ENCODE measurements around the gene CA14. TPM values are rescaled to one million over a fixed set of nuclear protein-coding genes. Genes with fewer than 3 reads are reported as not detected.

Gene CA14
- total RNA-seq, 1 experiment from 2014 or later: 1.7 TPM

GRCh38 chr1:150262388-150263320, 5.1 kb downstream of the CA14 start:
- CTCF ChIA-PET: interaction anchor here (0.6 to 1.1 kb wide), 3 partner anchors 10 to 334 kb away, joined by 3 read pairs; partner anchors contain the start of gene C1orf54
- no peaks in the 10 kb centered on the region for H3K9me2 ChIP-seq (ENCODE audit: insufficient read depth)
- BruUV-seq (replicated peaks): no TSS peak
- H3K36me3 ChIP-seq (ENCODE audit: low read depth): peaks cover 17% of the 10 kb centered on the region
- H3K9me3 ChIP-seq (ENCODE audit: insufficient read depth, low read depth): no peaks in the 10 kb centered on the region
- DNase-seq: peak; percentile 9 to 92
- H3K4me2 ChIP-seq: peak overlapping the region; percentile 60
- 0 out of 2 replicates have a peak, but pooled peaks cover under 1% of the 10 kb centered on the region for H4K20me1 ChIP-seq (ENCODE audit: insufficient read depth)
- intact Hi-C loops (cut with micrococcal nuclease; ENCODE audit: unreplicated experiment): loop anchor here (10.0 kb wide), 1 partner anchor 302 kb away; no protein-coding TSS in a partner anchor
- POLR2A ChIA-PET (ENCODE audit: unreplicated experiment): interaction anchor here (0.5 to 0.7 kb wide), 11 partner anchors 22 to 1280 kb away, joined by 3 to 16 read pairs (median 3); partner anchors contain the start of gene MCL1
- peaks cover 11% of the 10 kb centered on the region for H3K79me2 ChIP-seq (ENCODE audit: low read depth)
- no peak overlapping the region for H2AFZ ChIP-seq
- H3K27ac ChIP-seq: peak overlapping the region; percentile 83
- H3K4me3 ChIP-seq: no peak overlapping the region; the same call in 1 of the 2 replicates
- H3F3A ChIP-seq (ENCODE audit: insufficient read depth, low read depth): peaks cover 60% of the 10 kb centered on the region
- TF ChIP-seq EZH2 (IDR thresholded peaks at IDR 0.05; ENCODE audit: low read depth) (no peak), CTCF (conservative IDR thresholded peaks at IDR 0.05) (no peak)
- no peaks in the 10 kb centered on the region for H3K27me3 ChIP-seq (ENCODE audit: insufficient read depth, low read depth)
- peaks cover 66% of the 10 kb centered on the region for H3K4me1 ChIP-seq (replicated peaks; ENCODE audit: insufficient read depth)

- CTCF ChIA-PET: interaction anchor here (1.1 kb wide), 1 partner anchor 18 kb away, joined by 3 read pairs; no protein-coding TSS in a partner anchor
- intact Hi-C loops (cut with micrococcal nuclease; ENCODE audit: unreplicated experiment): loop anchor here (10.0 kb wide), 1 partner anchor 301 kb away; no protein-coding TSS in a partner anchor
- POLR2A ChIA-PET (ENCODE audit: unreplicated experiment): interaction anchor here (0.6 kb wide), 3 partner anchors 80 to 1279 kb away, joined by 3 to 11 read pairs (median 4); no protein-coding TSS in a partner anchor
Observed at GRCh38 chr1:150263549-150263948, 6.0 kb downstream of the CA14 start.

More at GRCh38 chr1:150263549-150263948, 6.0 kb downstream of the CA14 start:
- Histone ChIP-seq H2AFZ (no peak overlapping the region), H3F3A (ENCODE audit: insufficient read depth, low read depth) (peaks cover 60% of the 10 kb centered on the region), H3K27ac (peak overlapping the region; percentile 83), H3K4me2 (peak overlapping the region; percentile 60), H3K4me1 (replicated peaks; ENCODE audit: insufficient read depth) (peaks cover 67% of the 10 kb centered on the region), H4K20me1 (ENCODE audit: insufficient read depth) (0 out of 2 replicates have a peak, but pooled peaks cover 4% of the 10 kb centered on the region), H3K4me3 (no peak overlapping the region), H3K27me3 (ENCODE audit: insufficient read depth, low read depth) (no peaks in the 10 kb centered on the region), H3K9me2 (ENCODE audit: insufficient read depth) (no peaks in the 10 kb centered on the region), H3K9me3 (ENCODE audit: insufficient read depth, low read depth) (no peaks in the 10 kb centered on the region), H3K36me3 (ENCODE audit: low read depth) (peaks cover 17% of the 10 kb centered on the region), H3K79me2 (ENCODE audit: low read depth) (peaks cover 20% of the 10 kb centered on the region)
- no peak for TF ChIP-seq CTCF (conservative IDR thresholded peaks at IDR 0.05)
- TF ChIP-seq EZH2 (IDR thresholded peaks at IDR 0.05; ENCODE audit: low read depth): no peak
- BruUV-seq (replicated peaks): no TSS peak
- DNase-seq: no peak
